Omental fat pad (tissue), 4 donors: ENCODE results near the gene KPTN. TPM values are rescaled to one million over a fixed set of nuclear protein-coding genes. Genes with fewer than 3 reads are reported as not detected.

ENCODE experiments used
- ATAC-seq: fragments of 150-250 bp; one replicate; pipeline ENCODE4 v1.9.1; 2016; ENCODE audit warnings: mild to moderate bottlenecking, moderate library complexity; ENCODE audit not compliant: low FRiP score
- DNase-seq: peaks from one replicate; pipeline ENCODE4 v3.0.0-alpha.2; 2019; ENCODE audit warnings: low spot score
- total RNA-seq, 4 donors: library from RNA; depleted of rRNA; stranded (reverse); fragments of >200 nt; gene quantifications; one replicate each; pipeline ENCODE4 v1.1.0, GENCODE V29; 2016
- TF ChIP-seq, protein P1 (sequence below), 3 donors: fragments of 450-650 bp; IDR thresholded peaks; one replicate each; pipeline ENCODE4 v1.5.1; 2016 to 2017; ENCODE audit warnings: antibody characterized with exemption in 3 of 3, mild to moderate bottlenecking in 3 of 3, moderate library complexity in 2 of 3

KPTN gene
- 1 to 10 TPM; 4.4 to 7.6 (median 5.5) TPM for total RNA-seq

DNA sequence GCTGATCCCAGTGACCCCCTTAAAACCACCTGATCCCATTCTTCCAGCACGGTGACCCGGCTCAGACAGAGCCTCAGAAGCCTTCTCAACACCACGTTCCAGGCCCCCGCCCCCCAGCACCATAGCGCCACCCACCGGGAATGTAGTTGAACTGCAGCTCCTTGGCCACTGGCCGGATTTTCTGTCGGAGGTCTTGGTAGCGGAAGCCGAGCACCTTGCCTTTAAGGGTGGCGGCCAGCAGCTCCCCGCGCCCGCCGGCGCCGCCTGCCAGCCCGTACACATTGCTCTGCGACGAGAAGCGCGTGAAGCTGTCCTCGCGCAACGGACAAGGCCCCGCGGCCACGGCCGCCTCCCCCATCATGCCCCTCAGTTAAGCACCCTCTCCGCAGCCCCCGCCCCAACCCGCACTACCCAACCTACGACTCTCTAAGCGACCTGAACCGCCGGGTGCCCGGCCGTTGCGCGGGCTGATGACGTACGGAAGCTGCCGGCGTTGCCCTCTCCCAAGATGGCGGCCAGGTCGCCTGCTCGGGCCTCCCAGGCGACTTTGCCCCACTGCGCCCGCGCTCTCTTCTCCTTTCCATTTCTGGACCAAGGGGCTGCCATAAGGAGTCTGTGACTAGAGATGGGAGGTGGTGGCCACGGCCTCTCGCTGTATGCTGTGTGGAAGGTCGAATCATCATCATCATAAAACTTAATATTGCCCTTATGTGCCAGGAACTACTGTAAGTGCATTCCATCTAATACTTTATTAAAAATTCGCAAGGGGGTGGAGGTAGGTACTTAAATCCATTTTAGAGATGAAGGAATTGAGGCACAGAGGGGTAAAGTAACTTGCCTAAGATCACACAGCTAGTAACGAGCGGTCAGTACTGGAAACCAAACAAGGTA lies at the start of gene KPTN:
Gene KPTN, minus strand, starts transcription at position 420 of the 891 bp plus-strand sequence. Its CDS starts 59 bp downstream, at position 361.
- peak; percentile 92 for ATAC-seq
- TF ChIP-seq, protein P1, sequence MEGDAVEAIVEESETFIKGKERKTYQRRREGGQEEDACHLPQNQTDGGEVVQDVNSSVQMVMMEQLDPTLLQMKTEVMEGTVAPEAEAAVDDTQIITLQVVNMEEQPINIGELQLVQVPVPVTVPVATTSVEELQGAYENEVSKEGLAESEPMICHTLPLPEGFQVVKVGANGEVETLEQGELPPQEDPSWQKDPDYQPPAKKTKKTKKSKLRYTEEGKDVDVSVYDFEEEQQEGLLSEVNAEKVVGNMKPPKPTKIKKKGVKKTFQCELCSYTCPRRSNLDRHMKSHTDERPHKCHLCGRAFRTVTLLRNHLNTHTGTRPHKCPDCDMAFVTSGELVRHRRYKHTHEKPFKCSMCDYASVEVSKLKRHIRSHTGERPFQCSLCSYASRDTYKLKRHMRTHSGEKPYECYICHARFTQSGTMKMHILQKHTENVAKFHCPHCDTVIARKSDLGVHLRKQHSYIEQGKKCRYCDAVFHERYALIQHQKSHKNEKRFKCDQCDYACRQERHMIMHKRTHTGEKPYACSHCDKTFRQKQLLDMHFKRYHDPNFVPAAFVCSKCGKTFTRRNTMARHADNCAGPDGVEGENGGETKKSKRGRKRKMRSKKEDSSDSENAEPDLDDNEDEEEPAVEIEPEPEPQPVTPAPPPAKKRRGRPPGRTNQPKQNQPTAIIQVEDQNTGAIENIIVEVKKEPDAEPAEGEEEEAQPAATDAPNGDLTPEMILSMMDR (IDR thresholded peaks at IDR 0.05) = peak in 1 of 3 donors; percentile 63
- DNase-seq = peak; percentile 55

DNA sequence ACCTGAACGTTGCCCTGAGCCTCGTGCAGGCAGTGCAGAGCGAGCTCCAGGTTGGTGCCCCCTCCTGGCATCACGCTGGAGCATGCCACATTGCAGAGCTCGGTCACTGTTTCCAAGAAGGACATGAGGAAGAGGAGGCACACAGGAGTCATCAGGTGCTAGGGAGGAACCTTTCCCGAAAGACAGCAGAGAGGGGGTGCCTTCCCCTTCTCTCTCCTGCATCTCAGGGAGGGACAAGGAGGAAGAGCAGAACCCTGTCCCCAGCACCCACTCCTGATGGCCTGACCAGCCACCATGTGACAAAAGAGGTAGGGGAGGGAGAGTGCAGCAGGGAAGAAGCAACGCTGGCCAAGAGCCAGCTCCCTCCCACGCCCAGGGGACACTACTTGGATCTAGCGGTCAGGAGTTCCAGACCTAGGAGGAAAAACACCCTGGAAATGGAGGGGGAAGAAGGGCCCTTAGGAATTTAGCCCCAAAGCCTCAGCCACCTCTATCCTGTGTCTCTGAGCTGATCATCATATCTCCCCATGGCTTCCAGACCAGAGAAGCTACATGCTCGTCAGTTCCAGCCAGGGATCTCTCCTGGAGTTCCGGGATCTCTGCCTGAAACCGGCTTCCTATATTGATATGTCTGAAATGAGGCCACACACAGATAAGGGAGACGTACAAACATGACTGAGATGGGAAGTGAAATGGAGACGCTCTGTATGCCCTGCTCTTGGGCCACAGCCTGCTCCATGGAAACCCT lies 47.8 kb upstream of the KPTN start:
- TF ChIP-seq, protein P1 (IDR thresholded peaks at IDR 0.05) = no peak
- no peak for ATAC-seq
- no peak for DNase-seq

DNA sequence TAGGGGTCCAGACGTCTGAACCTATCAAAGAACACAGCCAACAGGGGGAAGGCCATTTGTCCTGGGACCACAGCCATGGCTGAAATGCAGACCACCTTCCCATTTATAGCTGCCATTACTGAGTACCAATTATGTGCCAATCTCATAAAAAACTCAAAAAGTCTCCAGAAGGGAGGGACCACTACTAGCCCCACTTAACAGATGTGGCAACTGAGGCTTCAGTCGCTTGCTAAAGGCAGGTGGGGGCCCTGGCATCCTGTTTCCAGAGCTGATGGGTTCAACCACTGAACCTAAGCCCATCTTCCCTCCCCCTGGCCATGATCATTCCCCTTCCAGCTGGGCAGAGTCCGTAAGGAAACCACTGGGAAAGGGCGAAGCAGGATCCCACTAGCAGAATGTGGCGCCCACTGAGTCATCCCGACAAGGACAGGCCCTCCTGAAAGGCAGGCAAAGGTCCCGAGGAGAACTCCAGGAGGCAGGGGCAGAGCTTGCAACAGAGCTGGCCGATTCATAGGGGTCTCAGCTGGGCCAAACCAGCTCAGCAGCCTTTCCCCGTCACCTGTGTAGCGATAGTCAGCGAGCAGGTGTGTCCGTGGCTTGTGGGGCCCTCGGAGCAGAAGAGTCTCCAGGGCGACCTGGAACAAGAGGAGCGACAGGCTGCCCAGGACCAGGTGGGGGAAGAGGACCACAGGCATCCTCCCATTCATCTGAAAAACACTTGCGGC lies 45.2 kb upstream of the KPTN start:
- TF ChIP-seq, protein P1 (IDR thresholded peaks at IDR 0.05) = no peak
- ATAC-seq = no peak

DNA sequence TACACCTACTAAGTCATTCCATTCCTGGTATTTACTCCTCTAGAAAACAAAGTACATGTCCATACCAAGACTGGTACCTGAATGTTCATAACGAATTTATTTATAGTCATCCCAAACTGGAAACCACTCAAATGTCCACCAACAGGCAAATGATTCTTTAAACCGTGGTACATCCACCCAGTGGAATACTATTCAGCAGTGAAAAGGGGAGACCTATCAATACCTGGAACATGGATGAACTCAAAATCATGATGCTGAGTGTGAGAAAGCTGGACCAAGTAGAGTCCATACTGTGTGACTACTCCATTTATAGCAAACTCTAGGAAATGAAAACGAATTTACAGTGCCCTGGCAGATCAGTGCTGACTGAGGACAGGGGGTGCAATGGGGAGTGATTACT lies 42.8 kb upstream of the KPTN start:
- TF ChIP-seq, protein P1 (IDR thresholded peaks at IDR 0.05) = no peak
- no peak for ATAC-seq
- DNase-seq = no peak

More for the DNA sequence above, 45.2 kb upstream of the KPTN start:
- no peak for DNase-seq

DNA sequence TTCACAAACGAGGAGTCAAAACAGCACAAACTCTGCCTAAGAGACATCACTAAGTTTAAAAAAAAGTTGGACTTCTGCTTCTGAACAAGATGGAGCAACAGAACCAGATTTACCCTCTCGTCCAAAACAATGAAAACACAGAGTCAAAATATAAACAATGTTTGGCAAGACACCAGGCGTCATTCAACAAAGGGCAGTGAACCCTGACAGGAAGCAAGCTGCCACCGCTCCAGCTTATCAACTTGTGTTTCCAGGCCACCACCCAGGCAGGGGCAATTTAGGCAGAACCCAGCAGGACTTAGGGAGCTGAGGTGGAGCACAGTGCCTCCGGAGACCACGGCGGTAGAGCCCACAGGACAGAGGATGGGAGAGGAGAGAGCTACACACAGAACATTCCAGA lies 39.5 kb upstream of the KPTN start:
- no peak for ATAC-seq
- no peak for DNase-seq
- TF ChIP-seq, protein P1 (IDR thresholded peaks at IDR 0.05) = no peak

DNA sequence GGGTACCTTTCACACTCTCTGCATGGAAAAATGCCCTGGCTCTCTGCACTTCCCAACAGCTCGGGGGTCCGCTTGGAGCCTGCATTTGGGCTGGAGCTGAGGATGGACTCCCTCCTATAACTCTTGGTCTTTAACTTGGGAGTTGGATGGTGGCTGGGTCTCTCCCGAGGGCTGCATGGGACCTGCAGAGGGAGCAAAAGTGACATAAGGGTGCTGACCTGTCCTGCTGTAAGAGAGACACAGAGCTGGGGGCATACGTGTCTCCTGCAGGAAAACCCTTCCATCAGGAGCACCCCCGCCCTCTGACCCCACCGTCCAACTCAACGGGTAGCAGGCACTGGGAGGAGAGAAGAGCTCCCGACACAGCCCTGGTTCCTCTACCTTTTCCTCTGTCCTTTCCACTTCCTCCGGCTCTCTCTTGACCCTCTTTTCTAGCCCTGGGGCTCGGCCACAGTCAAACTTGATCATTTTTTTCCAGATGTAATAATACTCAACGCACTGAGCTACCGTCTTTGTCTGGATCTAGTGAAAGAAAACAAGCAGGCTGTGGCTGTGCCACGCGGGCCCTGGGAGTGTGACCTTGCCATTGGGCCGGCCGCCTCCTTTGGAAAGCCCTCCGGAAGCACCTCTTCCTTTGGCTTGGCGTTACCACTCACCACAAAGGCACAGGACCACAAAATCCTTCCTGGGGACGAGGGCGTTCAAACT lies 37.6 kb upstream of the KPTN start:
- DNase-seq (no peak), ATAC-seq (no peak)
- TF ChIP-seq, protein P1 (IDR thresholded peaks at IDR 0.05) = no peak
